ENCODE results near the gene CENPL.
"Not testable (repeated sequence)": the region's sequence is repeated elsewhere in the genome, so short reads cannot be mapped to it uniquely, and the experiment has no call there.

Gene CENPL

GRCh38 chr1:173857363-173857917, 32.8 kb upstream of the CENPL start:
- DNase-seq (ENCODE audit: low spot score) = no peak

- DNase-seq (ENCODE audit: low spot score) = no peak
These were observed 32.2 kb upstream of the CENPL start for GRCh38 chr1:173856903-173857302.

GRCh38 chr1:173856014-173856413, 31.3 kb upstream of the CENPL start:
- no peak for DNase-seq (ENCODE audit: low spot score)

- DNase-seq (ENCODE audit: low spot score) = no peak
These were observed 28.4 kb upstream of the CENPL start for GRCh38 chr1:173853074-173853473.

GRCh38 chr1:173852105-173852504, 27.4 kb upstream of the CENPL start:
- DNase-seq (ENCODE audit: low spot score) = no peak

- DNase-seq (ENCODE audit: low spot score) = no peak
These were observed 8.1 kb upstream of the CENPL start for GRCh38 chr1:173832748-173833147.

- DNase-seq (ENCODE audit: low spot score) = no peak
These were observed 2.9 kb upstream of the CENPL start for GRCh38 chr1:173827611-173828010.

GRCh38 chr1:173823781-173824314, 835 bp downstream of the CENPL start:
- no peak for DNase-seq (ENCODE audit: low spot score)

GRCh38 chr1:173821680-173822079, 3.0 kb downstream of the CENPL start:
- no peak for DNase-seq (ENCODE audit: low spot score)

- no peak for DNase-seq (ENCODE audit: low spot score)
These were observed 6.2 kb downstream of the CENPL start for GRCh38 chr1:173818459-173818858.

- not testable (repeated sequence) for DNase-seq (ENCODE audit: low spot score)
These were observed 11.0 kb downstream of the CENPL start for GRCh38 chr1:173813654-173814053.

- no peak for DNase-seq (ENCODE audit: low spot score)
These were observed 21.7 kb downstream of the CENPL start for GRCh38 chr1:173802961-173803360.

GRCh38 chr1:173799995-173800394, 24.7 kb downstream of the CENPL start:
- not testable (repeated sequence) for DNase-seq (ENCODE audit: low spot score)

- DNase-seq (ENCODE audit: low spot score) = no peak
These were observed 26.6 kb downstream of the CENPL start for GRCh38 chr1:173798078-173798477.

GRCh38 chr1:173789841-173790240, 34.8 kb downstream of the CENPL start:
- DNase-seq (ENCODE audit: low spot score) = no peak

- no peak for DNase-seq (ENCODE audit: low spot score)
These were observed 39.7 kb downstream of the CENPL start for GRCh38 chr1:173784997-173785396.

- no peak for DNase-seq (ENCODE audit: low spot score)
These were observed 44.7 kb downstream of the CENPL start for GRCh38 chr1:173779936-173780335.

- DNase-seq (ENCODE audit: low spot score) = no peak
These were observed 49.0 kb downstream of the CENPL start for GRCh38 chr1:173775578-173776226.

- no peak for DNase-seq (ENCODE audit: low spot score)
These were observed 53.1 kb downstream of the CENPL start for GRCh38 chr1:173771560-173771959.

GRCh38 chr1:173770330-173770729, 54.4 kb downstream of the CENPL start:
- DNase-seq (ENCODE audit: low spot score) = not testable (repeated sequence)

GRCh38 chr1:173768827-173769226, 55.9 kb downstream of the CENPL start:
- no peak for DNase-seq (ENCODE audit: low spot score)

GRCh38 chr1:173768206-173768605, 56.5 kb downstream of the CENPL start:
- DNase-seq (ENCODE audit: low spot score) = no peak

- not testable (repeated sequence) for DNase-seq (ENCODE audit: low spot score)
These were observed 60.4 kb downstream of the CENPL start for GRCh38 chr1:173764331-173764730.

GRCh38 chr1:173758980-173759379, 65.7 kb downstream of the CENPL start:
- DNase-seq (ENCODE audit: low spot score) = no peak

All from HuH-7.5 (cell line).